Colonic mucosa (tissue), 4 donors: Measurements from ENCODE around the gene EPS8. TPM values are rescaled to one million over a fixed set of nuclear protein-coding genes. Genes with fewer than 3 reads are reported as not detected.

ENCODE experiments used
- DNase-seq: peaks from one replicate; pipeline ENCODE4 v3.0.0-alpha.2; 2020
- H3K27ac ChIP-seq: fragments of 200-600 bp; one replicate; pipeline ENCODE4 v1.8.0; 2021
- H3K27me3 ChIP-seq: fragments of 200-600 bp; one replicate; pipeline ENCODE4 v1.8.0; 2021
- H3K36me3 ChIP-seq: fragments of 200-600 bp; one replicate; pipeline ENCODE4 v1.8.0; 2021
- H3K4me1 ChIP-seq: fragments of 200-600 bp; one replicate; pipeline ENCODE4 v1.8.0; 2021; ENCODE audit warnings: mild to moderate bottlenecking
- H3K4me3 ChIP-seq: fragments of 200-600 bp; one replicate; pipeline ENCODE4 v1.8.0; 2021
- H3K9ac ChIP-seq, 2 donors: one replicate each; pipeline ENCODE4 v1.7.0; 2013; ENCODE audit warnings: control low read depth in 2 of 2, low read depth in 2 of 2, low read length in 2 of 2
- H3K9me3 ChIP-seq: fragments of 200-600 bp; one replicate; pipeline ENCODE4 v1.8.0; 2021
- CTCF ChIP-seq: fragments of 200-600 bp; IDR thresholded peaks from one replicate; pipeline ENCODE4 v1.8.0; 2022; ENCODE audit warnings: antibody characterized with exemption, mild to moderate bottlenecking
- intact Hi-C: fragments of 100-400 bp; cut with DNase I; formaldehyde crosslinking; loops from one replicate; pipeline ENCODE4 v1.14.1; 2022
- total RNA-seq, 2 donors: library from RNA; stranded (reverse); fragmentation: NEBNext Ultra II Directional in 1 of 2; extraction: Animal tissue kit (Norgen Biotek cat#: 25700) in 1 of 2; gene quantifications; one replicate each; pipeline ENCODE4 v1.2.1, GENCODE V29; 2021
- donor health status: healthy.
- donor health status: DM: no; HTN: no; CAD: no.
- donor health status: DM: no; HTN: no; CAD: no.

Gene EPS8
- total RNA-seq, 2 donors from 2014 or later, result 93.7 to 161 TPM

- Histone ChIP-seq H3K4me3 (no peak overlapping the region), H3K9ac (no peak overlapping the region), H3K36me3 (no peaks in the 10 kb centered on the region), H3K27ac (peak overlapping the region; percentile 88), H3K4me1 (no peaks in the 10 kb centered on the region), H3K27me3 (no peaks in the 10 kb centered on the region), H3K9me3 (no peaks in the 10 kb centered on the region)
- no peak for TF ChIP-seq CTCF
- no peak for DNase-seq
- intact Hi-C loops, result loop anchor here (10.0 kb wide), 1 partner anchor 73 kb away; the partner anchor contains the start of gene EPS8
Measured at GRCh38 chr12:15712160-15712559, 77.0 kb downstream of the EPS8 start.

- Histone ChIP-seq H3K9ac (peak overlapping the region in 1 of 2 donors; percentile 56), H3K9me3 (no peaks in the 10 kb centered on the region), H3K27me3 (no peaks in the 10 kb centered on the region), H3K4me3 (no peak overlapping the region), H3K36me3 (no peaks in the 10 kb centered on the region), H3K27ac (peak overlapping the region; percentile 88), H3K4me1 (no peaks in the 10 kb centered on the region)
- TF ChIP-seq CTCF, result no peak
- intact Hi-C loops, result loop anchor here (10.0 kb wide), 1 partner anchor 74 kb away; the partner anchor contains the start of gene EPS8
- no peak for DNase-seq
Measured at GRCh38 chr12:15710860-15711510, 78.2 kb downstream of the EPS8 start.

GRCh38 chr12:15709551-15709950, 79.6 kb downstream of the EPS8 start:
- H3K9me3 ChIP-seq, result no peaks in the 10 kb centered on the region
- H3K27me3 ChIP-seq, result no peaks in the 10 kb centered on the region
- H3K4me3 ChIP-seq, result no peak overlapping the region
- DNase-seq, result no peak
- no peak overlapping the region for H3K27ac ChIP-seq
- intact Hi-C loops, result no loop called here
- no peak overlapping the region for H3K9ac ChIP-seq
- no peak for TF ChIP-seq CTCF
- no peaks in the 10 kb centered on the region for H3K36me3 ChIP-seq
- no peaks in the 10 kb centered on the region for H3K4me1 ChIP-seq

GRCh38 chr12:15708396-15709076, 80.7 kb downstream of the EPS8 start:
- no peaks in the 10 kb centered on the region for H3K27me3 ChIP-seq
- no peaks in the 10 kb centered on the region for H3K36me3 ChIP-seq
- DNase-seq, result no peak
- no peak overlapping the region for H3K9ac ChIP-seq
- intact Hi-C loops, result no loop called here
- H3K4me1 ChIP-seq, result no peaks in the 10 kb centered on the region
- no peaks in the 10 kb centered on the region for H3K9me3 ChIP-seq
- no peak overlapping the region for H3K27ac ChIP-seq
- no peak for TF ChIP-seq CTCF
- H3K4me3 ChIP-seq, result no peak overlapping the region

GRCh38 chr12:15707516-15708199, 81.5 kb downstream of the EPS8 start:
- no peaks in the 10 kb centered on the region for H3K9me3 ChIP-seq
- H3K4me3 ChIP-seq, result no peak overlapping the region
- no peak overlapping the region for H3K27ac ChIP-seq
- no peaks in the 10 kb centered on the region for H3K36me3 ChIP-seq
- no peaks in the 10 kb centered on the region for H3K4me1 ChIP-seq
- intact Hi-C loops, result no loop called here
- H3K27me3 ChIP-seq, result no peaks in the 10 kb centered on the region
- TF ChIP-seq CTCF, result no peak
- no peak overlapping the region for H3K9ac ChIP-seq
- no peak for DNase-seq
